T-helper 1 cell (primary cell): ENCODE results near the gene DIP2B.
"Not testable (repeated sequence)": the region's sequence is repeated elsewhere in the genome, so short reads cannot be mapped to it uniquely, and the experiment has no call there.

Experiments used
- DNase-seq, 5 donors: peaks; one replicate each; pipeline ENCODE4 v3.0.0-alpha.2; 2012 to 2020

DIP2B gene

GRCh38 chr12:50640321-50640939 is 135.6 kb downstream of the DIP2B start:
- DNase-seq: no peak

DNA sequence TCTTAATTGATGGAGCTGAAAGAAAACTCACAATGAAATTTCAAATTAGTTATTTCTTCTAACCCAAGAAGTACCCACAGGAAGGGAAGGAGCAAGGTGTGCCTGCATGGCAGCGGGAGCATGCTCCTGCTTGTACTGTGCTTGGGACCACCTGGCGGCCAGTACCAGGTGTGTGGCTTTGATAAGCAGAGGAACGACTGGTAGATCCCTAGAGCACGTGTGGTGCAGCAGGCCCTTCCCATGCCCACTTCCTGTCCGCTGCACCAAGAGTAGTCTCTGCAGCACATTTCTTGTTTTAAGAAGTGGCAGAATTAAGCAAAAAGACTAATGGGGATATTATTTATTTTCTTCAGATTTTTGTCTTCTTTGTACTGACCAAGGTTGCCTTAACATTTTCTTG is 136.8 kb downstream of the DIP2B start:
- no peak for DNase-seq

- DNase-seq: no peak
Measured at GRCh38 chr12:50642035-50642451, 137.3 kb downstream of the DIP2B start.

DNA sequence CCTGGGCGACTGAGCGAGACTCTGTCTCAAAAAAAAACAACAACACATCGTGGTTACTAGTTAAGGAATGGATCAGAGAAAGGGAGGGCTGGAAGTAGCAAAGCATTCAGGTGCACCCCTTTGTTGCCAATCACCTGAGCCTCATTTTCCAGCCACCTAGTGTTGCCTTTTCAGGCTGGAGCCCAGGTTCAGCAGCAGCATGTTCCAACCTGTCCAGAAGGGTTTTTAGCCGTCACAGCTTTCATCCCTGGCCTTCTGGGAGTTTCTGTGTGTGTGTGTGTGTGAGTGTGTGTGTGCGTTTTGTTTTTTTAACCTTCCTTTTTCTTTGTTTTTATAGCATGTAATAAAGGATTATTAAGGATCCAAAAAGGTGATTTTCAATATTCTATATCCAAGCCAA is 138.0 kb downstream of the DIP2B start:
- DNase-seq: no peak

DNA sequence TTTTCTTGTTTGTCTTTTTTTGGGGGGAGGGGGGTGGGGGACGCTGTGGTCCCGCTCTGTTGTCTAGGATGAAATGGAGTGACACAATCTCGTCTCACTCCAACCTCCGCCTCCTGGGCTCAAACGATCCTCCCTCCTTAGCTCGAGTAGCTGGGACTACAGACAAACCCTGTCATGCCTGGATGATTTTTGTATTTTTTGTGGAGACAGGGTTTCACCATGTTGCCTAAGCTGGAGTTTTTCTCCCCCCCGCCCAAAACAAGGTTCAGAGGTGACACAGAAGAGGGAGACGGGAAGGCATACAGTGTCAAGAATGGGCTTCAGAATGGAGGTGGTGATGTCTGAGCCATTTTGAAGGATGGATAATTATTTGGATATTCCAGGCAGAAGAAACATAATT is 142.2 kb downstream of the DIP2B start:
- DNase-seq: no peak

GRCh38 chr12:50647479-50647878 is 142.7 kb downstream of the DIP2B start:
- DNase-seq: no peak

DNA sequence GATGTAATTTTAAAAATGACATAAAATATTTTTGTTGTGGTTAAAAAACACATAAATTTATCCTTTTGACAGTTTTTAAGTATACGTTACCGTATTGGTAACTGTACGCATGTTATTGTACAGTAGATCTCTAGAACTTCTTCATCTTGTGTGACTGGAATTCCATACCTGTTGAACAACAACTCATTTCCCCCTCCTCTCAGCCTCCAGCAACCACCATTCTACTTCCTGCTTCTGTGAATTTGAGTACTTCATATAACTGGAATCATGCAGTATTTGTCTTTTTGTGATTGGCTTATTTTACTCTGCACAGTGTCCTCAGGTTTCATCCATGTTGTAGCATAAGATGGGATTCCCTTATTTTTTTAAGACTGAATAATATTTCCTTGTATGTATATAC is 145.5 kb downstream of the DIP2B start:
- DNase-seq: no peak

- DNase-seq: no peak
Measured at GRCh38 chr12:50655374-50655921, 150.7 kb downstream of the DIP2B start.

GRCh38 chr12:50659260-50659659 is 154.5 kb downstream of the DIP2B start:
- DNase-seq: no peak

- DNase-seq: no peak
Measured at GRCh38 chr12:50659690-50660424, 155.1 kb downstream of the DIP2B start.

GRCh38 chr12:50660425-50660822 is 155.6 kb downstream of the DIP2B start:
- DNase-seq: no peak

- no peak for DNase-seq
Measured at GRCh38 chr12:50661300-50662115, 156.7 kb downstream of the DIP2B start.

DNA sequence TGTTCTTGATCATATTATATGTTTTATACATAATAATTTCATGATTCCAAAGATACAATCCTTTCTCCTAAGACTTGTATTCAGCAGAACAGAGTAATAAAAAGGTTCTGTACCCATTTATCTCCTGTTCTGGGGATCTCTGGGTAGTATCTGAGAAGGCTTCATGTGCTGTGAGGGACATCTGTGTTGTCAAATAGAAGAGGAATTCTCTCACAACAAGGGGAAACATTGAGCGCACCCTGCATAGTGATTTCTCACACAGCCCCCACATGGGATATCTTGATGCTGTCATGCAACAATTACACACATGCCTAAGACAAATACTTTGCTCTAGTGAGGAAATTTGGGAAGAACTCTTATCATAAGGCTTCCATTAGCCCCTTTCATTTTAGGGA is 157.3 kb downstream of the DIP2B start:
- no peak for DNase-seq

GRCh38 chr12:50665170-50665569 is 160.4 kb downstream of the DIP2B start:
- no peak for DNase-seq

DNA sequence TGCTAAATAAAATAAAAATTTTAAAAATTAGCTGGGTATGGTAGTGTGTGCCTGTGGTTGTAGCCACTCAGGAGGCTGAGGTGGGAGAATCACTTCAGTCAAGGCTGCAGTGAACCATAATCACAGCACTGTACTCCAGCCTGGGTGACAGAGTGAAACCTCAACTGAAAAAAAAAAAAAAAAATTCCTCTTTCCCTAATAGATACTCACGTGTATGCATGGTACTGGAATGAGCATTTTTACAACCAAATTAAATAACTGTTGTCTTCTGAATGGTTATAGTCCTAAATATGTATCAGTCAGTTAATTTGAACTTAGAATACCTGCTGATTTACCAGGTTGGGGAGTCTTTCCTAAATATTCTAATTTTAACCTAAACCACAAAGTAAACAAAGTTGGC is 160.8 kb downstream of the DIP2B start:
- no peak for DNase-seq

DNA sequence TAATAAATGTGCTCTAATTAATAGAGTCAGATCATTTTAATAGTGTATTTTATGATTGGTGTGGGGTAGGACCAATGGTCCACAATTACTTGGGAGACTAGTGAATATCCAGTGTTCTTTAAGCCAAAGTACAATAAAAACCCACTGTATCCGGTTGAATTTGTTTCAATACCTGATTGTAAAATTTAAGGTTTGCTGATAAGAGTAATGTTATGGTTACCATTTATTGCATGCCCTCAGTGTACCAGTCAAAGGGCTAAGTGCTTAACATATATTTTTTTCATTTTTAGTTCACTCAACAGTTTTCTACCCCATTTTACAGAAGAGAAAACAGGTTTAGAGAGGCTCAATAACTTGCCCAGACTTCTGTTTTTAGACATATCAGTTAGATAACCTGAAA is 161.2 kb downstream of the DIP2B start:
- no peak for DNase-seq

- DNase-seq: no peak
Measured at GRCh38 chr12:50672158-50672557, 167.4 kb downstream of the DIP2B start.

DNA sequence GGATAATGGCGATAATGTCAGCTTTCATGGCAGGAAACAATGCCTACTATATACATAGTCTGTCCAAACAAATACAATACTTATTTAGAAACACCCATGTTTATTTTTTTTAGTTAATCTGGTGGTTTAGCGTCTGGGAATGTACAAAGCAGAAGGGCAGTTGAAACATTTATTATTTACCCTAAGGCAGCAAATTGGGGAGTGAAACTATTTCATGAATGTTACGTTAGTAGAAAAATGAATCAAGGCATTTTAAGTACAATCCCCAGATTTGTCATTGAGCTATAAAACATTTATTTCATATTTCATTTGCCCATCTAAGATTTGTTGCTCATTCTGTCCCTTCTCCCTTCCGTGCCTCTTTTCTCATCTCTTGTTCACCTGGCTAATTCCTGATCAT is 172.0 kb downstream of the DIP2B start:
- no peak for DNase-seq

GRCh38 chr12:50677858-50678257 is 173.1 kb downstream of the DIP2B start:
- DNase-seq: no peak

GRCh38 chr12:50678650-50679365 is 174.0 kb downstream of the DIP2B start:
- DNase-seq: no peak

- no peak for DNase-seq
Measured at GRCh38 chr12:50679612-50680011, 174.8 kb downstream of the DIP2B start.

GRCh38 chr12:50681064-50681463 is 176.3 kb downstream of the DIP2B start:
- not testable (repeated sequence) for DNase-seq

- DNase-seq: no peak
Measured at GRCh38 chr12:50685641-50686040, 180.9 kb downstream of the DIP2B start.
